Activated CD8-positive, alpha-beta memory T cell treated with anti-CD3 and anti-CD28 coated beads, Interleukin-2, amount 10 ng/mL, durations not matched to agents 7 days and 5 days (primary cell): Measurements from ENCODE around the gene ARHGEF10L. TPM values are rescaled to one million over a fixed set of nuclear protein-coding genes. Genes with fewer than 3 reads are reported as not detected.

Experiments used
- ATAC-seq: fragments of 150-1000 bp; cut with Tn5 transposase; one replicate; pipeline ENCODE4 v1.10.0; 2021; ENCODE audit warnings: moderate library complexity
- CTCF ChIA-PET: fragments of 350-600 bp; sonication (Branson Sonifier 250); formaldehyde crosslinking; loops from one replicate; lab custom pipeline; 2021; ENCODE audit warnings: antibody characterized with exemption; lab: Charles Lee
- DNase-seq: peaks from one replicate; pipeline ENCODE4 v3.0.0-alpha.2; 2020
- H3K27ac Mint-ChIP-seq: one replicate; pipeline ENCODE4 v1.8.0; 2021; ENCODE audit warnings: mild to moderate bottlenecking, mixed read lengths
- H3K27me3 Mint-ChIP-seq: one replicate; pipeline ENCODE4 v1.8.0; 2021; ENCODE audit warnings: mixed read lengths
- H3K36me3 Mint-ChIP-seq: one replicate; pipeline ENCODE4 v1.8.0; 2021; ENCODE audit warnings: mild to moderate bottlenecking, mixed read lengths
- H3K4me1 Mint-ChIP-seq: one replicate; pipeline ENCODE4 v1.8.0; 2021; ENCODE audit warnings: mixed read lengths
- H3K4me3 Mint-ChIP-seq: one replicate; pipeline ENCODE4 v1.8.0; 2021; ENCODE audit warnings: mild to moderate bottlenecking, moderate library complexity, mixed read lengths
- H3K9me3 Mint-ChIP-seq: one replicate; pipeline ENCODE4 v1.8.0; 2022; ENCODE audit warnings: low read depth, mixed read lengths
- total RNA-seq, 2 experiments: library from RNA; stranded (reverse); gene quantifications; one replicate each; pipeline ENCODE4 v1.2.3, GENCODE V29; 2021

The ARHGEF10L gene
- total RNA-seq, 2 experiments from 2014 or later: not detected

- H3K4me1 Mint-ChIP-seq: no peaks in the 10 kb centered on the region
- DNase-seq (no peak), ATAC-seq (no peak)
- CTCF ChIA-PET: no interaction called here
- no peak overlapping the region for H3K27ac Mint-ChIP-seq
- no peaks in the 10 kb centered on the region for H3K27me3 Mint-ChIP-seq
- H3K9me3 Mint-ChIP-seq: no peaks in the 10 kb centered on the region
- H3K4me3 Mint-ChIP-seq: no peak overlapping the region
- H3K36me3 Mint-ChIP-seq: no peaks in the 10 kb centered on the region
These were observed 104.6 kb downstream of the ARHGEF10L start for GRCh38 chr1:17643861-17644703.

GRCh38 chr1:17645068-17645911 lies 105.8 kb downstream of the ARHGEF10L start:
- ATAC-seq (no peak), DNase-seq (no peak)
- H3K4me3 Mint-ChIP-seq: no peak overlapping the region
- no peaks in the 10 kb centered on the region for H3K9me3 Mint-ChIP-seq
- no peak overlapping the region for H3K27ac Mint-ChIP-seq
- H3K27me3 Mint-ChIP-seq: no peaks in the 10 kb centered on the region
- CTCF ChIA-PET: no interaction called here
- H3K36me3 Mint-ChIP-seq: no peaks in the 10 kb centered on the region
- H3K4me1 Mint-ChIP-seq: no peaks in the 10 kb centered on the region

- Mint-ChIP-seq H3K4me1 (no peaks in the 10 kb centered on the region), H3K4me3 (no peak overlapping the region), H3K9me3 (no peaks in the 10 kb centered on the region), H3K36me3 (no peaks in the 10 kb centered on the region), H3K27ac (no peak overlapping the region), H3K27me3 (no peaks in the 10 kb centered on the region)
- CTCF ChIA-PET: no interaction called here
- DNase-seq (no peak), ATAC-seq (no peak)
These were observed 107.2 kb downstream of the ARHGEF10L start for GRCh38 chr1:17646444-17647280.

- Mint-ChIP-seq H3K27ac (no peak overlapping the region), H3K4me1 (no peaks in the 10 kb centered on the region), H3K9me3 (no peaks in the 10 kb centered on the region), H3K36me3 (no peaks in the 10 kb centered on the region), H3K27me3 (no peaks in the 10 kb centered on the region), H3K4me3 (no peak overlapping the region)
- CTCF ChIA-PET: interaction anchor here (1.7 kb wide), 1 partner anchor 13 kb away, joined by 6 read pairs; no protein-coding TSS in a partner anchor
- no peak for ATAC-seq
- DNase-seq: no peak
These were observed 109.1 kb downstream of the ARHGEF10L start for GRCh38 chr1:17648457-17649145.

GRCh38 chr1:17649371-17650106 lies 110.0 kb downstream of the ARHGEF10L start:
- no peak overlapping the region for H3K27ac Mint-ChIP-seq
- no peaks in the 10 kb centered on the region for H3K4me1 Mint-ChIP-seq
- CTCF ChIA-PET: interaction anchor here (1.7 kb wide), 1 partner anchor 12 kb away, joined by 6 read pairs; no protein-coding TSS in a partner anchor
- DNase-seq: no peak
- H3K4me3 Mint-ChIP-seq: no peak overlapping the region
- no peaks in the 10 kb centered on the region for H3K36me3 Mint-ChIP-seq
- no peaks in the 10 kb centered on the region for H3K27me3 Mint-ChIP-seq
- H3K9me3 Mint-ChIP-seq: no peaks in the 10 kb centered on the region
- no peak for ATAC-seq

- no peaks in the 10 kb centered on the region for H3K9me3 Mint-ChIP-seq
- no peak overlapping the region for H3K27ac Mint-ChIP-seq
- H3K36me3 Mint-ChIP-seq: no peaks in the 10 kb centered on the region
- no peaks in the 10 kb centered on the region for H3K27me3 Mint-ChIP-seq
- DNase-seq (no peak), ATAC-seq (no peak)
- H3K4me1 Mint-ChIP-seq: no peaks in the 10 kb centered on the region
- no peak overlapping the region for H3K4me3 Mint-ChIP-seq
- CTCF ChIA-PET: interaction anchor here (1.0 to 1.6 kb wide), 2 partner anchors 46 to 446 kb away, joined by 4 to 5 read pairs; no protein-coding TSS in a partner anchor
These were observed 113.8 kb downstream of the ARHGEF10L start for GRCh38 chr1:17653276-17653675.

GRCh38 chr1:17653728-17654351 lies 114.3 kb downstream of the ARHGEF10L start:
- Mint-ChIP-seq H3K27me3 (no peaks in the 10 kb centered on the region), H3K27ac (no peak overlapping the region), H3K36me3 (no peaks in the 10 kb centered on the region), H3K9me3 (no peaks in the 10 kb centered on the region), H3K4me1 (no peaks in the 10 kb centered on the region), H3K4me3 (no peak overlapping the region)
- DNase-seq: peak; percentile 44
- ATAC-seq: peak; percentile 39
- CTCF ChIA-PET: interaction anchor here (1.0 to 1.6 kb wide), 3 partner anchors 47 to 445 kb away, joined by 3 to 5 read pairs (median 4); no protein-coding TSS in a partner anchor

- Mint-ChIP-seq H3K9me3 (no peaks in the 10 kb centered on the region), H3K36me3 (no peaks in the 10 kb centered on the region), H3K27ac (no peak overlapping the region), H3K4me1 (no peaks in the 10 kb centered on the region), H3K27me3 (no peaks in the 10 kb centered on the region), H3K4me3 (no peak overlapping the region)
- CTCF ChIA-PET: interaction anchor here (1.2 kb wide), 1 partner anchor 160 kb away, joined by 3 read pairs; no protein-coding TSS in a partner anchor
- ATAC-seq (no peak), DNase-seq (no peak)
These were observed 115.0 kb downstream of the ARHGEF10L start for GRCh38 chr1:17654519-17654918.

GRCh38 chr1:17655169-17655568 lies 115.7 kb downstream of the ARHGEF10L start:
- H3K27me3 Mint-ChIP-seq: no peaks in the 10 kb centered on the region
- no peak overlapping the region for H3K27ac Mint-ChIP-seq
- no peak overlapping the region for H3K4me3 Mint-ChIP-seq
- no peaks in the 10 kb centered on the region for H3K9me3 Mint-ChIP-seq
- ATAC-seq (no peak), DNase-seq (no peak)
- CTCF ChIA-PET: interaction anchor here (1.2 kb wide), 1 partner anchor 161 kb away, joined by 3 read pairs; no protein-coding TSS in a partner anchor
- no peaks in the 10 kb centered on the region for H3K36me3 Mint-ChIP-seq
- H3K4me1 Mint-ChIP-seq: no peaks in the 10 kb centered on the region

GRCh38 chr1:17655922-17656321 lies 116.4 kb downstream of the ARHGEF10L start:
- CTCF ChIA-PET: interaction anchor here (0.9 kb wide), 1 partner anchor 926 kb away, joined by 3 read pairs; no protein-coding TSS in a partner anchor
- Mint-ChIP-seq H3K9me3 (no peaks in the 10 kb centered on the region), H3K27ac (no peak overlapping the region), H3K4me3 (no peak overlapping the region), H3K36me3 (no peaks in the 10 kb centered on the region), H3K27me3 (no peaks in the 10 kb centered on the region), H3K4me1 (no peaks in the 10 kb centered on the region)
- DNase-seq (no peak), ATAC-seq (no peak)

GRCh38 chr1:17657436-17657835 lies 117.9 kb downstream of the ARHGEF10L start:
- Mint-ChIP-seq H3K27me3 (no peaks in the 10 kb centered on the region), H3K36me3 (no peaks in the 10 kb centered on the region), H3K9me3 (no peaks in the 10 kb centered on the region), H3K4me1 (no peaks in the 10 kb centered on the region), H3K27ac (no peak overlapping the region), H3K4me3 (no peak overlapping the region)
- DNase-seq (no peak), ATAC-seq (no peak)
- CTCF ChIA-PET: interaction anchor here (1.9 kb wide), 1 partner anchor 443 kb away, joined by 5 read pairs; no protein-coding TSS in a partner anchor
